Measurements from ENCODE around the gene THG1L. TPM values are rescaled to one million over a fixed set of nuclear protein-coding genes. Genes with fewer than 3 reads are reported as not detected.

Gene THG1L
- polyA plus RNA-seq, 1 donor = 21.5 TPM

GRCh38 chr5:157758706-157759105, 27.5 kb downstream of the THG1L start:
- no peak for DNase-seq (ENCODE audit: low read depth)

- DNase-seq (ENCODE audit: low read depth) = peak; percentile 35
These were observed 30.7 kb downstream of the THG1L start for GRCh38 chr5:157761690-157762621.

- no peak for DNase-seq (ENCODE audit: low read depth)
These were observed 33.3 kb downstream of the THG1L start for GRCh38 chr5:157764531-157764930.

- DNase-seq (ENCODE audit: low read depth) = no peak
These were observed 35.2 kb downstream of the THG1L start for GRCh38 chr5:157766442-157766841.

GRCh38 chr5:157766902-157767301, 35.7 kb downstream of the THG1L start:
- DNase-seq (ENCODE audit: low read depth) = no peak

- DNase-seq (ENCODE audit: low read depth) = no peak
These were observed 36.5 kb downstream of the THG1L start for GRCh38 chr5:157767689-157768088.

- no peak for DNase-seq (ENCODE audit: low read depth)
These were observed 39.4 kb downstream of the THG1L start for GRCh38 chr5:157770665-157771064.

- DNase-seq (ENCODE audit: low read depth) = no peak
These were observed 40.9 kb downstream of the THG1L start for GRCh38 chr5:157772127-157772526.

GRCh38 chr5:157778121-157778805, 47.0 kb downstream of the THG1L start:
- no peak for DNase-seq (ENCODE audit: low read depth)

GRCh38 chr5:157779221-157779620, 48.0 kb downstream of the THG1L start:
- DNase-seq (ENCODE audit: low read depth) = no peak

- DNase-seq (ENCODE audit: low read depth) = no peak
These were observed 54.6 kb downstream of the THG1L start for GRCh38 chr5:157785801-157786200.

Other genes with a start within 250 kb of the THG1L start
- 17.2 TPM for gene ADAM19, start 155.6 kb upstream of the THG1L start, polyA plus RNA-seq (ENCODE audit: insufficient read length)
- 0.42 TPM for gene SOX30, start 79.0 kb upstream of the THG1L start, polyA plus RNA-seq (ENCODE audit: insufficient read length)
- not detected for gene C5orf52, start 59.9 kb upstream of the THG1L start, polyA plus RNA-seq (ENCODE audit: insufficient read length)
- 8.8 TPM for gene LSM11, start 12.3 kb downstream of the THG1L start, polyA plus RNA-seq (ENCODE audit: insufficient read length)
- 60.5 TPM for gene CLINT1, start 127.7 kb downstream of the THG1L start, polyA plus RNA-seq (ENCODE audit: insufficient read length)

Data from forelimb muscle (tissue), 1 donor.